CD4-positive, alpha-beta T cell treated with Interferon gamma for 1 hour (primary cell): ENCODE results near the gene HDHD5.

ENCODE experiments used
- DNase-seq: peaks from one replicate; pipeline ENCODE4 v3.0.0-alpha.2; 2020

The HDHD5 gene

GRCh38 chr22:17158568-17159503 is at the start of gene HDHD5:
Gene HDHD5 (minus strand): TSS chr22:17159277. CDS start chr22:17159251, 26 bp downstream.
- peak; percentile 85 for DNase-seq

- DNase-seq: no peak
Measured at GRCh38 chr22:17205432-17205831, 46.4 kb upstream of the HDHD5 start.

- DNase-seq: no peak
Measured at GRCh38 chr22:17201285-17201945, 42.3 kb upstream of the HDHD5 start.

GRCh38 chr22:17199003-17199731 is 40.1 kb upstream of the HDHD5 start:
- DNase-seq: no peak

- no peak for DNase-seq
Measured at GRCh38 chr22:17198170-17199002, 39.3 kb upstream of the HDHD5 start.

- DNase-seq: no peak
Measured at GRCh38 chr22:17194213-17194612, 35.1 kb upstream of the HDHD5 start.

- DNase-seq: no peak
Measured at GRCh38 chr22:17192186-17192585, 33.1 kb upstream of the HDHD5 start.

GRCh38 chr22:17191163-17191784 is 32.2 kb upstream of the HDHD5 start:
- DNase-seq: no peak

GRCh38 chr22:17190702-17191101 is 31.6 kb upstream of the HDHD5 start:
- no peak for DNase-seq

- no peak for DNase-seq
Measured at GRCh38 chr22:17176715-17177114, 17.6 kb upstream of the HDHD5 start.

GRCh38 chr22:17172029-17172833 is 13.2 kb upstream of the HDHD5 start:
- DNase-seq: no peak

GRCh38 chr22:17171153-17172028 is 12.3 kb upstream of the HDHD5 start:
- peak; percentile 77 for DNase-seq

- DNase-seq: no peak
Measured at GRCh38 chr22:17167486-17167885, 8.4 kb upstream of the HDHD5 start.

GRCh38 chr22:17164392-17165024 is 5.4 kb upstream of the HDHD5 start:
- DNase-seq: no peak

GRCh38 chr22:17162731-17163130 is 3.7 kb upstream of the HDHD5 start:
- DNase-seq: no peak

- no peak for DNase-seq
Measured at GRCh38 chr22:17161991-17162390, 2.9 kb upstream of the HDHD5 start.

- DNase-seq: peak; percentile 9
Measured at GRCh38 chr22:17159504-17159951, 451 bp upstream of the HDHD5 start.

GRCh38 chr22:17158176-17158567 is 905 bp downstream of the HDHD5 start:
- no peak for DNase-seq

GRCh38 chr22:17157714-17158113 is 1.4 kb downstream of the HDHD5 start:
- DNase-seq: no peak
